Duodenal mucosa (tissue), 2 donors: ENCODE data around the gene CIBAR2.

Experiments used
- H3K27ac ChIP-seq: one replicate; pipeline ENCODE4 v1.7.0; 2013; ENCODE audit warnings: low read depth, low read length
- H3K27me3 ChIP-seq, 2 donors: one replicate each; pipeline ENCODE4 v1.7.0; 2013; ENCODE audit warnings: low read length in 2 of 2, control low read depth in 1 of 2; ENCODE audit not compliant: insufficient read depth in 2 of 2, control insufficient read depth in 1 of 2
- H3K36me3 ChIP-seq, 2 donors: one replicate each; pipeline ENCODE4 v1.7.0; 2013; ENCODE audit warnings: low read length in 2 of 2, control low read depth in 1 of 2; ENCODE audit not compliant: insufficient read depth in 2 of 2, control insufficient read depth in 1 of 2
- H3K4me1 ChIP-seq, 2 donors: one replicate each; pipeline ENCODE4 v1.7.0; 2013; ENCODE audit warnings: low read length in 2 of 2, control low read depth in 1 of 2; ENCODE audit not compliant: insufficient read depth in 2 of 2, control insufficient read depth in 1 of 2
- H3K4me3 ChIP-seq, 2 donors: one replicate each; pipeline ENCODE4 v1.7.0; 2013; ENCODE audit warnings: low read length in 2 of 2, low read depth in 1 of 2
- H3K9ac ChIP-seq, 2 donors: one replicate each; pipeline ENCODE4 v1.7.0; 2013; ENCODE audit warnings: low read length in 2 of 2, low read depth in 1 of 2
- H3K9me3 ChIP-seq, 2 donors: one replicate each; pipeline ENCODE4 v1.7.0; 2013; ENCODE audit warnings: low read length in 2 of 2, control low read depth in 1 of 2; ENCODE audit not compliant: control insufficient read depth in 1 of 2

CIBAR2 gene

GRCh38 chr16:85084841-85085510, 27.3 kb downstream of the CIBAR2 start:
- Histone ChIP-seq H3K36me3 (peaks cover 4 to 5% of the 10 kb centered on the region in 2 donors), H3K27ac (no peak overlapping the region), H3K4me3 (no peak overlapping the region), H3K27me3 (no peaks in the 10 kb centered on the region), H3K9me3 (no peaks in the 10 kb centered on the region), H3K9ac (no peak overlapping the region), H3K4me1 (peaks cover 19 to 34% of the 10 kb centered on the region in 2 donors)

GRCh38 chr16:85083051-85083639, 29.1 kb downstream of the CIBAR2 start:
- no peaks in the 10 kb centered on the region for H3K27me3 ChIP-seq
- H3K4me1 ChIP-seq = peaks cover 19 to 30% of the 10 kb centered on the region in 2 donors
- H3K4me3 ChIP-seq = no peak overlapping the region
- peaks cover 11 to 18% of the 10 kb centered on the region in 2 donors for H3K36me3 ChIP-seq
- H3K9ac ChIP-seq = no peak overlapping the region
- no peaks in the 10 kb centered on the region for H3K9me3 ChIP-seq
- no peak overlapping the region for H3K27ac ChIP-seq

GRCh38 chr16:85082173-85083050, 29.9 kb downstream of the CIBAR2 start:
- Histone ChIP-seq H3K36me3 (peaks cover 11 to 21% of the 10 kb centered on the region in 2 donors), H3K9ac (no peak overlapping the region), H3K9me3 (no peaks in the 10 kb centered on the region), H3K27ac (no peak overlapping the region), H3K27me3 (no peaks in the 10 kb centered on the region), H3K4me1 (peaks cover 17 to 29% of the 10 kb centered on the region in 2 donors), H3K4me3 (no peak overlapping the region)

- Histone ChIP-seq H3K4me1 (peaks cover 10 to 22% of the 10 kb centered on the region in 2 donors), H3K27ac (no peak overlapping the region), H3K36me3 (peaks cover 11 to 21% of the 10 kb centered on the region in 2 donors), H3K9ac (no peak overlapping the region), H3K27me3 (no peaks in the 10 kb centered on the region), H3K4me3 (no peak overlapping the region), H3K9me3 (no peaks in the 10 kb centered on the region)
Measured at GRCh38 chr16:85081765-85082164, 30.5 kb downstream of the CIBAR2 start.

- Histone ChIP-seq H3K9ac (no peak overlapping the region), H3K27me3 (no peaks in the 10 kb centered on the region), H3K27ac (no peak overlapping the region), H3K4me3 (no peak overlapping the region), H3K4me1 (peaks cover 5 to 15% of the 10 kb centered on the region in 2 donors), H3K36me3 (peaks cover 15 to 26% of the 10 kb centered on the region in 2 donors), H3K9me3 (no peaks in the 10 kb centered on the region)
Measured at GRCh38 chr16:85081038-85081437, 31.2 kb downstream of the CIBAR2 start.

GRCh38 chr16:85079785-85080570, 32.3 kb downstream of the CIBAR2 start:
- Histone ChIP-seq H3K27me3 (no peaks in the 10 kb centered on the region), H3K4me3 (no peak overlapping the region), H3K4me1 (peaks cover 5 to 14% of the 10 kb centered on the region in 2 donors), H3K9me3 (no peaks in the 10 kb centered on the region), H3K9ac (no peak overlapping the region), H3K36me3 (peaks cover 17 to 27% of the 10 kb centered on the region in 2 donors), H3K27ac (no peak overlapping the region)

- Histone ChIP-seq H3K36me3 (peaks cover 17 to 31% of the 10 kb centered on the region in 2 donors), H3K4me3 (no peak overlapping the region), H3K9me3 (no peaks in the 10 kb centered on the region), H3K27ac (no peak overlapping the region), H3K27me3 (no peaks in the 10 kb centered on the region), H3K9ac (no peak overlapping the region), H3K4me1 (peaks cover 5 to 14% of the 10 kb centered on the region in 2 donors)
Measured at GRCh38 chr16:85078952-85079351, 33.3 kb downstream of the CIBAR2 start.

- Histone ChIP-seq H3K36me3 (peaks cover 17 to 36% of the 10 kb centered on the region in 2 donors), H3K27me3 (no peaks in the 10 kb centered on the region), H3K9ac (no peak overlapping the region), H3K27ac (no peak overlapping the region), H3K4me1 (peaks cover under 1 to 12% of the 10 kb centered on the region in 2 donors), H3K9me3 (no peaks in the 10 kb centered on the region), H3K4me3 (no peak overlapping the region)
Measured at GRCh38 chr16:85078226-85078625, 34.0 kb downstream of the CIBAR2 start.

GRCh38 chr16:85077576-85078125, 34.6 kb downstream of the CIBAR2 start:
- H3K36me3 ChIP-seq = peaks cover 20 to 42% of the 10 kb centered on the region in 2 donors

More at GRCh38 chr16:85077576-85078125, 34.6 kb downstream of the CIBAR2 start:
- no peak overlapping the region for H3K4me3 ChIP-seq
- H3K27ac ChIP-seq = no peak overlapping the region
- H3K27me3 ChIP-seq = no peaks in the 10 kb centered on the region
- no peaks in the 10 kb centered on the region for H3K9me3 ChIP-seq
- peaks cover 0 to 6% of the 10 kb centered on the region in 2 donors for H3K4me1 ChIP-seq
- H3K9ac ChIP-seq = no peak overlapping the region
